Measurements from ENCODE around the gene ALDH1A2.
"Not testable (repeated sequence)": the region's sequence is repeated elsewhere in the genome, so short reads cannot be mapped to it uniquely, and the experiment has no call there.

Gene ALDH1A2

DNA sequence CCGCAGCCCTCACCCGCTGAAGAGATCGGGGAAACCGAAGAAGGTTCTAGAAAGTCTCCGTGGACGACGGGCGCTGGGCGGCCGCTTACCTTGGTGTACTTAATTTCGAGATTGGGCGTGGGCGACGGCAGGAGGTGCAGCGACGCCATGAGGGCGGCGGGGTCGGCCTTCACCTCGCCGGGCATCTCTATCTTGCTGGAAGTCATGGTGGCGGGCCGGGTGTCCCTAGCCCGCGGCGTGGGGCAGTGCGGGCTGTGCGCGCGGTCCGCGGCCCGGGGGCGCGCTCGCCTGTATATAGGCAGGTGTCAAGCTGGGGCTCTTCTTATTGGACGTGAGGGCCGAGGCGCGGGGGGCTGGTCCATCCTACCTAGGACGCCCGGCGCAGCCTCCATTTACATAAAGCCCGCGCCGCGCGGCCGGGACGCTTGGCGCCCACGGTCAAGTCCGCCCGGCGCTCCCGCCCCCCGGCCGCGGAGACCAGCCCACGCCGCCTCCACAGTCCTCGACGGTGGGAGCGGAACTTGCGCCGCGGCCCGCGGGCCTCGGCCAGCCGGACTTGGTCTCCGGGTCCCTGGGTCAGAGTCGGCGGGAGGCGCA is at the start of gene ALDH1A2:
TSS of gene ALDH1A2 (minus strand) at position 267 of the 597 bp plus-strand sequence. CDS start at position 206, 61 bp downstream.
- Histone ChIP-seq H3K4me1 (ENCODE audit: control insufficient read depth in 1 of 2, insufficient read depth in 1 of 2, low read depth in 1 of 2, low read length in 1 of 2) (peaks cover 11 to 18% of the 10 kb centered on the region in 2 experiments), H3K27me3 (peaks cover 99% of the 10 kb centered on the region), H3K27ac (no peak within 1 kb of the TSS), H3K9me3 (no peaks in the 10 kb centered on the region), H3K36me3 (no peaks in the 10 kb centered on the region), H3K4me3 (ENCODE audit: low read depth in 1 of 2, low read length in 1 of 2) (peak within 1 kb of the TSS; percentile 66 to 67)
- TF ChIP-seq CTCF (IDR thresholded peaks at IDR 0.05) = no peak

DNA sequence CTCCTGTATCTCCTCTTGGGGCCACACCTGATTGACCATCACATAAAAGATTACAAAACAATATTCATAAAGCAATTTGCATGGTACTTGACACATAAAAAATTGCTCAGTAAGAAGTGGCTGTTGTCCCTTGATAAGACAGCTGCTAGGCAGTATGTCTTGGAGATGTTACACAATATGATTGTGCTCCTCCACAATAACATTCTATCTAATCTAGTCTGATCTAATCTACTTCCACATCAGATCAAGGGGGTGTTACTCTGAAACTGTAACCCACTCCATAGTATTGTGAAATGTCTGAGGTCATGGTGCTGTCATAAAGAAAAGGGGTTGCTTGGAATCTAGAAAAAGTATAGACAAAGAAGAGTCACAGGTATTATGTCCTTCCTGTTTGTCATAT is 49.3 kb upstream of the ALDH1A2 start:
- H3K36me3 ChIP-seq = no peaks in the 10 kb centered on the region
- H3K27me3 ChIP-seq = peaks cover 2% of the 10 kb centered on the region
- TF ChIP-seq CTCF (IDR thresholded peaks at IDR 0.05) = no peak
- H3K27ac ChIP-seq = no peak overlapping the region
- no peak overlapping the region for H3K4me3 ChIP-seq (ENCODE audit: low read depth in 1 of 2, low read length in 1 of 2)
- no peaks in the 10 kb centered on the region for H3K9me3 ChIP-seq
- H3K4me1 ChIP-seq (ENCODE audit: control insufficient read depth in 1 of 2, insufficient read depth in 1 of 2, low read depth in 1 of 2, low read length in 1 of 2) = no peaks in the 10 kb centered on the region

DNA sequence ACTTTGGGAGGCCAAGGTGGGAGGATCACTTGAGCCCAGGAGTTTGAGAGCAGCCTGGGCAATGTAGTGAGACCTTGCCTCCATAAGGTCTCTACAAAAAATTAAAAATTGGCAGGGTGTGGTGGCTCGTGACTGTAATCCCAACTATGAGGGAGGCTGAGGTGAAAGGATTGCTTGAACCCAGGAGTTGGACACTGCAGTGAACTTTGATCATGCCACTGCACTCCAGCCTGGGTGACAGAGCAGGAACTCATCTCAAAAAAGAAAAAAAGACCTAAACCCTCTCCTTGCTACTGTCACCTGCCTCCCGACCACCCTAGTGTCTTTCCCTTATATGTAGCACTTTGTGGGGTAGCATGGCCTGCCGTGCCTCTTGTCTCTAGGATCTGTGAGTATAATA is 48.9 kb upstream of the ALDH1A2 start:
- H3K4me1 ChIP-seq (ENCODE audit: control insufficient read depth in 1 of 2, insufficient read depth in 1 of 2, low read depth in 1 of 2, low read length in 1 of 2) = no peaks in the 10 kb centered on the region
- no peaks in the 10 kb centered on the region for H3K9me3 ChIP-seq
- no peak overlapping the region for H3K4me3 ChIP-seq (ENCODE audit: low read depth in 1 of 2, low read length in 1 of 2)
- no peaks in the 10 kb centered on the region for H3K36me3 ChIP-seq
- no peak overlapping the region for H3K27ac ChIP-seq
- peaks cover 6% of the 10 kb centered on the region for H3K27me3 ChIP-seq
- no peak for TF ChIP-seq CTCF (IDR thresholded peaks at IDR 0.05)

GRCh38 chr15:58113358-58113757 is 47.8 kb upstream of the ALDH1A2 start:
- H3K27me3 ChIP-seq = peaks cover 12% of the 10 kb centered on the region
- not testable (repeated sequence) for H3K27ac ChIP-seq; H3K36me3 ChIP-seq; H3K9me3 ChIP-seq; H3K4me3 ChIP-seq (ENCODE audit: low read depth in 1 of 2, low read length in 1 of 2); H3K4me1 ChIP-seq (ENCODE audit: control insufficient read depth in 1 of 2, insufficient read depth in 1 of 2, low read depth in 1 of 2, low read length in 1 of 2)

DNA sequence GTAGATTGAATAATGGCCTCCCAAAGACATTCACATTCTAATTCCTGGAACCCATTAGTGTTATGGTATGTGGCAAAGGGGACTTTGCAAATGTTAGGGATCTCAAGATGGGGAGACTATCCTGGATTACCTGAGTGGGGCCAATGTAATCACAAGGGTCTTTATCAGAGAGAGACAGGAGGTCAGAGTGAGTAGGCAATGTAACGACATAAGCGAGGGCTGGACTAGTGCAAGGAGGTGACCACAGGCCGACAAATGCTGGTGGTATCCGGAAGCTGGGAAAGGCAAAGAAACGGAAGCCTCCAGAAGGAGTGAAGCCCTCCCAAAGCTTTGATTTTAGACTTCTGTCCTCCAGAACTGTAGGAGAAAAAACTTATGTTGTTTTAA is 46.2 kb upstream of the ALDH1A2 start:
- no peak for TF ChIP-seq CTCF (IDR thresholded peaks at IDR 0.05)
- Histone ChIP-seq H3K27ac (no peak overlapping the region), H3K9me3 (no peaks in the 10 kb centered on the region), H3K4me1 (ENCODE audit: control insufficient read depth in 1 of 2, insufficient read depth in 1 of 2, low read depth in 1 of 2, low read length in 1 of 2) (no peaks in the 10 kb centered on the region), H3K36me3 (no peaks in the 10 kb centered on the region), H3K27me3 (peaks cover 12% of the 10 kb centered on the region), H3K4me3 (ENCODE audit: low read depth in 1 of 2, low read length in 1 of 2) (no peak overlapping the region)

DNA sequence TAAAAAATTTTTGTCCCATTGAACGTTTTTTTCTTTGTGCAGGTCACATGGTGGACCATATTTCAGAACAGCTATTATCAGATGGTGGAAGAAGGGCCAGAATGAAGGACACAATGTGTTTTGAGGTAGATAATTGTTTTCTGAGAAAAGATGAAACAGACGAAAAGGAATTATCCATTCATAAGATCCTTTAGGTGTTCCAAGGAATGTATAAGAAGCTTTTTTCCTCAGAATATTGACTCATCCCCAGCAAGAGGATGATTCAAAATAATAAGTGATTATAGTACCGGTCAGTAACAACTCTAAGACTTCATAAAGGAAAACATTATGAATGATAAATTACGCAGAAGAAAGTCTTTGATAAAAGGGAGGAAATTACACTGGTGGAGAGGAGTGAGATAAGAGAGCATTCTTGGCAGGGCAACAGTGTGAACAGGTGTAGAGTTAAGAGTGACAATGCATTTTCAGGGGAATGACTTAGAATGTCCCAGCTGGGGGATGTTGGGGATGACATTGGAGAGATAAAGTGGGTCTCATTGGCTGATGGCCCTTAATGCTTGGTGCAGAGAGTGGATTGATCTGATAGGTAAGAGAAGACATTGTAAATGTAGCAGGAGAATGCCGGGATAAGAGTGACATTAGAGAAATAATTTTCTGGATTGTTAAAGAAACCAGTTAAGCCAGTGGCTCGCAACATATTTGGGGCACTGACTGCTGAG is 45.6 kb upstream of the ALDH1A2 start:
- Histone ChIP-seq H3K4me3 (ENCODE audit: low read depth in 1 of 2, low read length in 1 of 2) (no peak overlapping the region), H3K27ac (no peak overlapping the region), H3K27me3 (peaks cover 12% of the 10 kb centered on the region), H3K4me1 (ENCODE audit: control insufficient read depth in 1 of 2, insufficient read depth in 1 of 2, low read depth in 1 of 2, low read length in 1 of 2) (no peaks in the 10 kb centered on the region), H3K9me3 (no peaks in the 10 kb centered on the region), H3K36me3 (no peaks in the 10 kb centered on the region)
- no peak for TF ChIP-seq CTCF (IDR thresholded peaks at IDR 0.05)

Measured in neutrophil (primary cell).